K562 treated with DMSO at 1 percent for 24 hours (cell line): Measurements from ENCODE around the gene LDHAL6B. TPM values are rescaled to one million over a fixed set of nuclear protein-coding genes. Genes with fewer than 3 reads are reported as not detected.

ENCODE experiments used
- total RNA-seq: library from RNA; unstranded; fragments of 300-600 nt; gene quantifications from 2 replicates; pipeline ENCODE4 v1.2.3, GENCODE V29; 2022; ENCODE audit warnings: low read depth; ENCODE audit not compliant: insufficient read depth

Gene LDHAL6B
- total RNA-seq, result not detected in 2 replicates

GRCh38 chr15:59206623-59207183 lies at the start of gene LDHAL6B:
Gene LDHAL6B, plus strand, starts transcription at chr15:59206843. Its CDS starts 98 bp downstream, at chr15:59206941.

Other genes starting within 250 kb of the LDHAL6B start
- gene RNF111, start 219.2 kb upstream of the LDHAL6B start, total RNA-seq, result 12.3 and 15.7 TPM in 2 replicates
- 71.9 and 84.7 TPM in 2 replicates for gene CCNB2, start 101.7 kb upstream of the LDHAL6B start, total RNA-seq
- gene MYO1E, start 166.0 kb downstream of the LDHAL6B start, total RNA-seq, result 0.06 TPM in 1 of 2 replicates, not detected in the other
- gene FAM81A, start 231.3 kb downstream of the LDHAL6B start, total RNA-seq, result not detected in 2 replicates